Measurements from ENCODE around the gene UHMK1. TPM values are rescaled to one million over a fixed set of nuclear protein-coding genes. Genes with fewer than 3 reads are reported as not detected.
A peak's percentile ranks its signal among the peaks of the same experiment; 100 is the strongest.
"Not testable (repeated sequence)": the region's sequence is repeated elsewhere in the genome, so short reads cannot be mapped to it uniquely, and the experiment has no call there.

The UHMK1 gene
- total and polyA plus RNA-seq, 8 donors, result 4.3 to 19.0 (median 9.9) TPM

GRCh38 chr1:162570718-162571117 is 73.1 kb downstream of the UHMK1 start:
- peak in 1 of 4 donors; percentile 39 for ATAC-seq
- no peak for DNase-seq
- Histone ChIP-seq H3K27ac (peak overlapping the region in 1 of 4 donors; percentile 26), H3K27me3 (no peaks in the 10 kb centered on the region), H3K36me3 (no peaks in the 10 kb centered on the region), H3K4me3 (no peak overlapping the region), H3K4me1 (peaks cover 27 to 47% (median 29%) of the 10 kb centered on the region in 3 donors), H3K9me3 (no peaks in the 10 kb centered on the region)
- 66 to 82% methylated on average over 1 of the region's 1 CpG for WGBS, 2 donors
- intact Hi-C loops (cut with DNase I), result no loop called here
- no peak for TF ChIP-seq CTCF (IDR thresholded peaks at IDR 0.05)
- FAIRE-seq, result no peak

GRCh38 chr1:162571121-162571520 is 73.5 kb downstream of the UHMK1 start:
- 58 to 60% methylated on average over 7 of the region's 7 CpGs for WGBS, 2 donors
- ATAC-seq, DNase-seq: not testable (repeated sequence)

GRCh38 chr1:162571696-162572095 is 74.1 kb downstream of the UHMK1 start:
- DNase-seq, result no peak
- ATAC-seq, result peak in 3 of 4 donors; percentile 49 to 61 (median 49)
- no peaks in the 10 kb centered on the region for H3K27me3 ChIP-seq
- no peak overlapping the region for H3K4me3 ChIP-seq
- TF ChIP-seq CTCF (IDR thresholded peaks at IDR 0.05), result no peak
- no peaks in the 10 kb centered on the region for H3K9me3 ChIP-seq
- intact Hi-C loops (cut with DNase I), result no loop called here
- H3K27ac ChIP-seq, result peak overlapping the region in 1 of 4 donors; percentile 26
- no peaks in the 10 kb centered on the region for H3K36me3 ChIP-seq
- 13 to 21% methylated on average over 1 of the region's 1 CpG for WGBS, 2 donors
- FAIRE-seq, result no peak
- H3K4me1 ChIP-seq, result peaks cover 27 to 47% (median 29%) of the 10 kb centered on the region in 3 donors

More at GRCh38 chr1:162571121-162571520, 73.5 kb downstream of the UHMK1 start:
- H3K36me3 ChIP-seq; intact Hi-C loops (cut with DNase I); FAIRE-seq; H3K9me3 ChIP-seq; H3K27me3 ChIP-seq; H3K4me3 ChIP-seq: not testable (repeated sequence)
- Histone ChIP-seq H3K27ac (peak overlapping the region in 1 of 4 donors; percentile 26), H3K4me1 (peaks cover 27 to 47% (median 29%) of the 10 kb centered on the region in 3 donors)

- H3K9me3 ChIP-seq, result no peaks in the 10 kb centered on the region
- no peak for TF ChIP-seq CTCF (IDR thresholded peaks at IDR 0.05)
- intact Hi-C loops (cut with DNase I), result no loop called here
- H3K4me1 ChIP-seq, result peaks cover 27 to 47% (median 29%) of the 10 kb centered on the region in 3 donors
- 41 to 44% methylated on average over 1 of the region's 1 CpG for WGBS, 2 donors
- H3K4me3 ChIP-seq, result no peak overlapping the region
- FAIRE-seq (no peak), ATAC-seq (no peak), DNase-seq (no peak)
- H3K36me3 ChIP-seq, result peaks cover 0 to 5% (median 0%) of the 10 kb centered on the region in 3 donors
- no peaks in the 10 kb centered on the region for H3K27me3 ChIP-seq
- H3K27ac ChIP-seq, result no peak overlapping the region
Observed at GRCh38 chr1:162573136-162573535, 75.5 kb downstream of the UHMK1 start.

GRCh38 chr1:162578071-162578700 is 80.6 kb downstream of the UHMK1 start:
- WGBS, 2 donors, result 78 to 80% methylated on average over 4 of the region's 4 CpGs
- peaks cover 1 to 2% (median 2%) of the 10 kb centered on the region in 3 donors for H3K4me1 ChIP-seq
- intact Hi-C loops (cut with DNase I), result no loop called here
- H3K36me3 ChIP-seq, result peaks cover 0 to 41% (median 6%) of the 10 kb centered on the region in 3 donors
- DNase-seq (no peak), ATAC-seq (no peak), FAIRE-seq (no peak)
- no peaks in the 10 kb centered on the region for H3K9me3 ChIP-seq
- no peak for TF ChIP-seq CTCF (IDR thresholded peaks at IDR 0.05)
- no peaks in the 10 kb centered on the region for H3K27me3 ChIP-seq
- H3K4me3 ChIP-seq, result no peak overlapping the region
- no peak overlapping the region for H3K27ac ChIP-seq
